GM19468 (cell line): ENCODE measurements around the gene NRG2.

Experiments
- ATAC-seq: cut with Tn5 transposase; IDR thresholded peaks from one replicate; pipeline ENCODE4 v1.9.1; 2021; ENCODE audit warnings: mild to moderate bottlenecking, moderate library complexity, moderate number of reproducible peaks; ENCODE audit not compliant: unreplicated experiment; ENCODE audit errors: extremely low read depth

NRG2 gene

DNA sequence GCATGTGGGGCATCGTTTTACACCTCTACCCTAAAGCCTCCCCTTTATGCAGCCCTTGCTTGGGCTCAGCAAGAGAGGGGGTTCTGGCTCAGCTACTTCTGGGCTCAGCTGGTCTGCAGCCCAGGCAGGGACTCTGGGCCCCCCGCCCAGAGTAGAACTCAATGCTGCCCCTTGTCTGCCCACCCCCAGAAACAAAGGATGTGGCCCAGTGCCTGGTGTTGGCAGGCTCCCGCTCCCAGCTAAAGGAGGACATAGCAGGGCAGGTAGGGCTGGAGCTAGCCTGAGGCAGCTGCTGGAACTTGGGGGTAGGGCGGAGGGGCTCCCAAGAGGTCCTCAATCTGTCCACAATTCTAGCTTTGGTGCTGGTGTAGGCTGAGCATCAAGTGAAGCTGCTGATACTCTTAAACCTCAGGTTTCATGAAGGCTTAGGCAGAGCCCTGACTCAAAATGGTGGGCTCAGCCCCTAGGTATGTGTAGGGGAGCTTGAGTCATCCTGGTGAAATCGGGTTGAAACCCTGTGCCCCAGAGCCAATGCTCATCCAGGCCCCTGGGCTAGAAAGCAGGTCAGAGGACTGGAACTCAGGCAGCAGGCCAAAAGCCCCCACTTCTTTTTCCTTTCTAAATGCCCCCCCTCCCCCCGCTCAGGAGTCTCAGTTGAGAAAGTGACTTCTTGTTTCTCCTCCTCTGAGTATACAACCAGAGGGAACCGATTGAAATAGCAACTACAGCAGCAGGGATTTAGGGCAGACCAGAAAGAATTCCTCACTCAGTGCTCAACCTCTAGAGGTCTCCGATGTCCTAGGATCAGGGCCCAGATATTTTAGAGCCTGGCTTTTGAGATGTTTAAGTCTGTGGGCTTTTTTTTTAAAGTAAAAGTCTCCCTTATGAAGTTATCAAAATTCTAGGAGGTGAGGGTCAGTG lies 236.1 kb downstream of the NRG2 start:
- ATAC-seq = no peak

DNA sequence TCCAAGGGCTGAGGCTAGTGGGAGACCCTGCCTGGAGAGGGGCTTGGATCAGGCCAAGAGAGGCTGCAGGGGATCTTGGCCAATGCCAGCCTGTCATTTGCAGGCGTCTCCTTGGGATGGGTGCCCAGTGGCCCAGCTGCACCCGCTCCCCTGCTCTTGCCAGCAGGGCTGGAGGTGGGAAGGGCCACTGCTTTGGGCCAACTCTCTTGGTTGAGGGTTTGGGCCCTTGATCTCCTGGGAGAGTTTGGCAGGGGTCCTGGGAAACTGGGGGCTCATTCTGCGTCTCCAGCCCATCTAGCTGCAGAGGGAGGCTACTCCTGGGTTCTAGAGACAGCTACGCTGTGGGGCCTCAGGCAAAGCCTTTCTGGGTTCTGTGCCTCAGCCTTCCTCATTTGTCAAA lies 237.0 kb downstream of the NRG2 start:
- ATAC-seq = no peak

- no peak for ATAC-seq
Observed at GRCh38 chr5:139805545-139805944, 237.6 kb downstream of the NRG2 start.

DNA sequence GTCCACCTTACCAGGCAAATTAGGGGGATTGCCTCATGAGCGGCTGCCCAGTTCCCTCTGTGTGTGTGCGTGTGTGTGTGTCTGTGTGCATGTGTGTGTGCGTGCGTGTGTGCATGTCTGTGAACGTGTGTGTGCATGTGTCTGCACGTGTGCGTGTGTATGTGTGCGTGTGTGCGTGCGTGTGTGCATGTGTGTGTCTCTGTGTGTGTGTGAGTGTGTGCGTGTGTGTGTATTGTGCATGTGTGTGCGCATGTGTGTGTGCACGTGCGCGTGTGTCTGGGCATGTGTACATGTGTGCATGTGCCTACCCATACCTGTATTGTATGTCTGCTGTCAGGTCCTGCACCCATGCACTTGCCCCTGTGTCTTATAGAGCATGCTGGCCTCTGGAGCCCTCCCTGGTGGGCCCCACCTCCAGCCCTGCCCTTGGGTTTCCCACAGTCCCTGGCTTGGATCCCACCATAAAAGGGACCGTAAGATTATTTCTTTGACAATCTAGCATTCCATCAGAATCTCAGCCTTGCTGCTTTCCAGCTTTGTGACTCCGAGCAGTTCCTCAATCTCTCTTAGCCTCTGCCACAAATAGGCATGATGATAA lies 238.2 kb downstream of the NRG2 start:
- no peak for ATAC-seq

- ATAC-seq = no peak
Observed at GRCh38 chr5:139803978-139804377, 239.1 kb downstream of the NRG2 start.

GRCh38 chr5:139799359-139799758 lies 243.7 kb downstream of the NRG2 start:
- ATAC-seq = no peak

GRCh38 chr5:139798883-139799282 lies 244.2 kb downstream of the NRG2 start:
- ATAC-seq = no peak

DNA sequence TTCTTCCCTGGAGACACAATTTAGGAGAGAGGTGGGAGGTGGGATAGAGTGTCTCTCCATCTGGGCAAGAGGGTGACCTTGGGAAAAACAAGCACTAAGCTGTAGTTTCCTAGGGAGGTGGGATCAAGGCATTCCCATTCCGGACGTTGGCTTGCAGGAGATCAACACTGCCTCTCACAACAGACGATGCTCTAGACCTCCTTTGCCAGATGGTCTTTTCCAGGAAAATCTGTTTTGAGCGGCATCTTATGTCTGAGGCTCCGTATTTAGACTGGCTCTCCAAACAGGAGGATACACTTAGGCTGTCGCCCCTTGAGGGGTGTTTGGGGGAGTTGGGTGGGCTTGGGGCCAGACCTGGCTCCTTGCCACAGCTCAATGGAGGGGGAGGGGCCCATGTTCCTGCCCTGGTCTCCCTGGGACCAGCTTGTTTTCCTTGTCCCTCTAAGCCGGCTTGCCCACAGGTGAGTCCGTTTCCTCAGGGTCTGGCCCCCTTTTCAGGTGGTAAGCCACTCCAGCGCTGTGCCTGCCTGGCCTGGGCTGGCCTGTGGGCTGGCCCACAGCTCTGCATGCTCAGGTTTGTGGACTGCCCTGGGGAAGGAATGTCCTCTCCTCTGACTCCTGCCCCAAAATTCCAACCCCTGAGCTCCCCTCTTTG lies 245.1 kb downstream of the NRG2 start:
- ATAC-seq = no peak

- ATAC-seq = no peak
Observed at GRCh38 chr5:139797335-139797734, 245.8 kb downstream of the NRG2 start.
